Stomach smooth muscle (tissue), 2 donors: ENCODE results near the gene MGST2.

Source experiments
- H3K27ac ChIP-seq: one replicate; pipeline ENCODE4 v1.7.0; 2013; ENCODE audit warnings: mild to moderate bottlenecking, low read length, inconsistent platforms
- H3K27me3 ChIP-seq, 2 donors: one replicate each; pipeline ENCODE4 v1.7.0; 2013; ENCODE audit warnings: low read length in 2 of 2; ENCODE audit not compliant: insufficient read depth in 2 of 2, control insufficient read depth in 1 of 2
- H3K36me3 ChIP-seq, 2 donors: one replicate each; pipeline ENCODE4 v1.7.0; 2013; ENCODE audit warnings: low read length in 2 of 2; ENCODE audit not compliant: control insufficient read depth in 2 of 2, insufficient read depth in 2 of 2
- H3K4me1 ChIP-seq: one replicate; pipeline ENCODE4 v1.7.0; 2013; ENCODE audit warnings: low read length; ENCODE audit not compliant: control insufficient read depth, insufficient read depth
- H3K4me3 ChIP-seq, 2 donors: one replicate each; pipeline ENCODE4 v1.7.0; 2013; ENCODE audit warnings: low read length in 2 of 2
- H3K9ac ChIP-seq, 2 donors: one replicate each; pipeline ENCODE4 v1.7.0; 2013; ENCODE audit warnings: low read length in 2 of 2, mild to moderate bottlenecking in 1 of 2
- H3K9me3 ChIP-seq, 2 donors: one replicate each; pipeline ENCODE4 v1.7.0; 2013; ENCODE audit warnings: low read length in 2 of 2; ENCODE audit not compliant: control insufficient read depth in 2 of 2
- donor health status: healthy.
- donor health status: Pancreatic carcinoma.

The MGST2 gene

DNA sequence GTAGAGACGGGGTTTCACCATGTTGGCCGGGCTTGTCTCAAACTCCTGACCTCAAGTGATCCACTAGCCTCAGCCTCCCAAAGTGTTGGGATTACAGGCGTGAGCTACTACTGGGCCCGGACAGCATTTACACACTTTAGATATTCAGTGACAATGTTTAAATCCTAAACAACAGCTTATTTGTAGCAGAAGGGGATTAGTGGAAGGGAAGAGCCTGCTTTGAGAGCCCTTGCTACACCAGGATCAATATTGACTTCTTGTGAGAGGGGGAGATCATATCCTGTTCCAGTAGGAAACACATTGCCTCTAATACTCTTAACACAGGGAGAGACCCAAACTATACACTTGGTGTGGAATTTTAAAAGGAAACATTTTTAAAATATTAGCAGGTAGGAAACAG is 7.1 kb downstream of the MGST2 start:
- no peaks in the 10 kb centered on the region for H3K9me3 ChIP-seq

GRCh38 chr4:139674875-139675550 is 9.4 kb downstream of the MGST2 start:
- H3K27ac ChIP-seq, result no peak overlapping the region
- no peak overlapping the region for H3K9ac ChIP-seq
- peaks cover 9 to 13% of the 10 kb centered on the region in 2 donors for H3K36me3 ChIP-seq
- no peaks in the 10 kb centered on the region for H3K9me3 ChIP-seq
- no peaks in the 10 kb centered on the region for H3K27me3 ChIP-seq
- H3K4me3 ChIP-seq, result no peak overlapping the region
- H3K4me1 ChIP-seq, result no peaks in the 10 kb centered on the region

More for the DNA sequence above, 7.1 kb downstream of the MGST2 start:
- no peak overlapping the region for H3K4me3 ChIP-seq
- H3K4me1 ChIP-seq, result no peaks in the 10 kb centered on the region
- H3K27ac ChIP-seq, result no peak overlapping the region
- H3K9ac ChIP-seq, result no peak overlapping the region
- H3K27me3 ChIP-seq, result no peaks in the 10 kb centered on the region
- H3K36me3 ChIP-seq, result no peaks in the 10 kb centered on the region

- H3K27ac ChIP-seq, result no peak overlapping the region
Measured at GRCh38 chr4:139675651-139676050, 10.0 kb downstream of the MGST2 start.

DNA sequence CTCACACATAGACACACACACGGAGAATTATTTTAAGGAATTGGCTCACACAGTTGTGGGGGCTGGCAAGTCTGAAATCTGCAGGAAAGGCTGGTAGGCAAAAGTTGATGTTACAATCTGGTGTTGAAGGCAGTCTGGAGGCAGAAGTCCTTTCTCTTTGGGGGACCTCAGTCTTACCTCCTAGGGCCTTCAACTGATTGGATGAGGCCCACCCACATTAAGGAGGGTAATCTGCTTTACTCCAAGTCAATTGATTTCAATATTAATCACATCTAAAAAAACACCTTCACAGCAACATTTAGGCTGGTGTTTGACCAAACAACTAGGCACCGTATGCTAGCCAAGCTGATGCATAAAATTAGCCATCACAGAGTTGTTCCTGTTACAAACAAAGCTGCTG is 10.7 kb downstream of the MGST2 start:
- H3K36me3 ChIP-seq, result peaks cover 9 to 15% of the 10 kb centered on the region in 2 donors
- no peaks in the 10 kb centered on the region for H3K27me3 ChIP-seq
- H3K27ac ChIP-seq, result no peak overlapping the region
- H3K9me3 ChIP-seq, result no peaks in the 10 kb centered on the region
- H3K9ac ChIP-seq, result no peak overlapping the region
- no peak overlapping the region for H3K4me3 ChIP-seq
- no peaks in the 10 kb centered on the region for H3K4me1 ChIP-seq

More at GRCh38 chr4:139675651-139676050, 10.0 kb downstream of the MGST2 start:
- Histone ChIP-seq H3K4me3 (no peak overlapping the region), H3K36me3 (peaks cover 9 to 13% of the 10 kb centered on the region in 2 donors), H3K9me3 (no peaks in the 10 kb centered on the region), H3K4me1 (no peaks in the 10 kb centered on the region), H3K9ac (no peak overlapping the region), H3K27me3 (no peaks in the 10 kb centered on the region)

DNA sequence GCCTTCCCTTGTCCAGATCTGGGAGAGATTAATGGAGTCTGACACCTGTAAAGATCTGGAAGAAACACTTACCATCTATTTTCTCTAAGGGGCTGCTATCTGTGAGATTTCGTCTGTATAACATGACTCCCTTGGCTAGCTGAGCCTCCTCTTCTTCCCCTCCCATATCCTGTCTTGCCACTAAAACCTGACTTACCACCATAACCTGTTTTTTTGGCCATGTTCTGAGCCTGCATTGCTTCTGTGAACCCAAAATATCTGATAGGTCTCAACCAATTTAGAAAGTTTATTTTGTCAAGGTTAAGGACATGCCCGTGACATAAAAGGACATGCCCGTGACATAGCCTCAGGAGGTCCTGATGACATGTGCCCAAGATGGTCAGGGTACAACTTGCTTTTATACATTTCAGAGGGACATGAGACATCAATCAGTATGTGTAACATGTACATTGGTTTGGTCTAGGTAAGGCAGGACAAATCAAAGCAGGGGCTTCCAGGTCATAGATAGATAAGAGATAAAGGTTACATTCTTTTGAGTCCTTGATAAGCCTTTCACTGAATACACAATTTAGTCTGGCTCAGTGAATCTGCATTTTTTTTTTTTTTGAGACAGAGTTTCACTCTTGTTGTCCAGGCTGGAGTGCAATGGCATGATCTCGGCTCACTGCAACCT is 11.4 kb downstream of the MGST2 start:
- Histone ChIP-seq H3K27me3 (no peaks in the 10 kb centered on the region), H3K9me3 (no peaks in the 10 kb centered on the region), H3K36me3 (peaks cover 9 to 15% of the 10 kb centered on the region in 2 donors), H3K27ac (no peak overlapping the region), H3K4me1 (no peaks in the 10 kb centered on the region), H3K4me3 (no peak overlapping the region), H3K9ac (no peak overlapping the region)

- no peak overlapping the region for H3K9ac ChIP-seq
- H3K4me1 ChIP-seq, result peaks cover 8% of the 10 kb centered on the region
- H3K27me3 ChIP-seq, result no peaks in the 10 kb centered on the region
- H3K9me3 ChIP-seq, result no peaks in the 10 kb centered on the region
- H3K36me3 ChIP-seq, result peaks cover 9 to 20% of the 10 kb centered on the region in 2 donors
- H3K27ac ChIP-seq, result no peak overlapping the region
- no peak overlapping the region for H3K4me3 ChIP-seq
Measured at GRCh38 chr4:139682309-139682708, 16.7 kb downstream of the MGST2 start.

- H3K36me3 ChIP-seq, result peaks cover 9 to 20% of the 10 kb centered on the region in 2 donors
- peaks cover 8% of the 10 kb centered on the region for H3K4me1 ChIP-seq
- H3K9me3 ChIP-seq, result no peaks in the 10 kb centered on the region
- no peaks in the 10 kb centered on the region for H3K27me3 ChIP-seq
- H3K27ac ChIP-seq, result no peak overlapping the region
- no peak overlapping the region for H3K9ac ChIP-seq
- H3K4me3 ChIP-seq, result no peak overlapping the region
Measured at GRCh38 chr4:139682741-139683151, 17.1 kb downstream of the MGST2 start.

GRCh38 chr4:139684351-139684750 is 18.7 kb downstream of the MGST2 start:
- no peak overlapping the region for H3K4me3 ChIP-seq
- no peaks in the 10 kb centered on the region for H3K9me3 ChIP-seq
- H3K27ac ChIP-seq, result no peak overlapping the region
- H3K9ac ChIP-seq, result no peak overlapping the region
- no peaks in the 10 kb centered on the region for H3K27me3 ChIP-seq
- peaks cover 4 to 9% of the 10 kb centered on the region in 2 donors for H3K36me3 ChIP-seq
- peaks cover 8% of the 10 kb centered on the region for H3K4me1 ChIP-seq

DNA sequence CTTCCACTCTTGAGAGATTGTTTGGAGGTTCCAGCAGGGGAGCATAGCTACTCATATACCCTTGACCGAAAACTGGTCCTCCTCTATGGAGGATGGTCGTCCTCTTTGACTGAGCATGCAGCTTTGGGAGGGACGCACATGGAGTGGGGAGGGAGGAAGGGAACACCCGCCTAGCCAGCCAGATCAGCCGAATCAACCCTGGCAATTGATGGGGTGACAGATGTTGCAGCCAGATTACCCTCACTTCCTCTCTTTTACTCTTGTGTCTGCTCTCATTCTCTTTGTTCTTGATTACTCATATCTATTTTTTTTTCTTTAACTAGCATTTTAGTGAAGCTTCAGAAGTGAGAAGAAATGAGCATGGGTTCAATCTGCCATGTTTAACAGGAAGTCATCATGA is 19.6 kb downstream of the MGST2 start:
- H3K36me3 ChIP-seq, result peaks cover 0 to 7% of the 10 kb centered on the region in 2 donors
- H3K4me3 ChIP-seq, result no peak overlapping the region
- no peak overlapping the region for H3K9ac ChIP-seq
- H3K27me3 ChIP-seq, result no peaks in the 10 kb centered on the region
- no peaks in the 10 kb centered on the region for H3K9me3 ChIP-seq
- H3K4me1 ChIP-seq, result peaks cover 8% of the 10 kb centered on the region
- H3K27ac ChIP-seq, result no peak overlapping the region

- Histone ChIP-seq H3K4me1 (peaks cover 8% of the 10 kb centered on the region), H3K9me3 (no peaks in the 10 kb centered on the region), H3K27ac (no peak overlapping the region), H3K4me3 (no peak overlapping the region), H3K9ac (no peak overlapping the region), H3K27me3 (no peaks in the 10 kb centered on the region), H3K36me3 (peaks cover 0 to 5% of the 10 kb centered on the region in 2 donors)
Measured at GRCh38 chr4:139686130-139686529, 20.5 kb downstream of the MGST2 start.

- Histone ChIP-seq H3K4me1 (peaks cover 8% of the 10 kb centered on the region), H3K9me3 (no peaks in the 10 kb centered on the region), H3K9ac (no peak overlapping the region), H3K36me3 (peaks cover 0 to 5% of the 10 kb centered on the region in 2 donors), H3K27me3 (no peaks in the 10 kb centered on the region), H3K27ac (no peak overlapping the region), H3K4me3 (no peak overlapping the region)
Measured at GRCh38 chr4:139686988-139687387, 21.4 kb downstream of the MGST2 start.
